GM19468 (cell line): ENCODE measurements around the gene CETN2.
"Not testable (repeated sequence)": the region's sequence is repeated elsewhere in the genome, so short reads cannot be mapped to it uniquely, and the experiment has no call there.

Experiments
- ATAC-seq: cut with Tn5 transposase; IDR thresholded peaks from one replicate; pipeline ENCODE4 v1.9.1; 2021; ENCODE audit warnings: mild to moderate bottlenecking, moderate library complexity, moderate number of reproducible peaks; ENCODE audit not compliant: unreplicated experiment; ENCODE audit errors: extremely low read depth

CETN2 gene

DNA sequence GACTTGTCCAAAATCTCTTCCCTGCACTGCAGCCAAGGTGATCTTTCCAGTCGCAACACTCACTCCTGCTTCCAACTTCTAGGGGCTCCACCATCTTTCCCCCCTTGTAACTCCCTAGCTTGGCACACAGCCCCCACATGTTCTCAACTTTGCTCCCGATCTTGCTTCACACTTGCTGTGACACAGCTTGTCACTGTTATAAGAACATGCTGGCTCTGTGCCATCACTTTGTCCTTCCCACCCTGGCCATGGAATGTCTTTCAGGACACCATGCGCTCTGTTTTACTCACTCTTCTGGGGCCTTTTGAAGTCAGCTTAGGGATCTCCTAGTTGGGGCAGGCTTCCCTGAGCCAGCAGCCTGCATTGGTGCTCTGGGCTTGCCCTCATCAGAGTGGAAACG lies 2.8 kb upstream of the CETN2 start:
- ATAC-seq = no peak

DNA sequence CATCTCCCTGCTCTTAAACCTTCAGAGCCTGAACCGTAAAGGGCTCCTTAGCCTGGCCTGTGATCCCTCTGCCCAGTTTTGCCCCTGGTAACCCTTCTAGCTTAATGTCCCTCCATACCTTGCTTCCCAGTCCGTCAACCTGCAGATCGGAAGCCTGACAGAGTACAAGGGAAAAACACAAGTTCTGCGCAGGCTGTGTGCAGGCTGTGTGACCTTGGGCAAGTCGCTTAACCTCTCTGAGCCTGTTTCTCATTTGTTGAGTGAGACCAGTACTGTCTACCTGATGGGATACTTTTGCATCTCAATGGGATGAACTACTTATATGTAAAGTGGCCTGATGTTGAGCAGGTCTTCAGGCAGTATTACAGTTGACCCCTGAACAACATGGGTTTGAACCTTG lies 2.0 kb upstream of the CETN2 start:
- no peak for ATAC-seq

DNA sequence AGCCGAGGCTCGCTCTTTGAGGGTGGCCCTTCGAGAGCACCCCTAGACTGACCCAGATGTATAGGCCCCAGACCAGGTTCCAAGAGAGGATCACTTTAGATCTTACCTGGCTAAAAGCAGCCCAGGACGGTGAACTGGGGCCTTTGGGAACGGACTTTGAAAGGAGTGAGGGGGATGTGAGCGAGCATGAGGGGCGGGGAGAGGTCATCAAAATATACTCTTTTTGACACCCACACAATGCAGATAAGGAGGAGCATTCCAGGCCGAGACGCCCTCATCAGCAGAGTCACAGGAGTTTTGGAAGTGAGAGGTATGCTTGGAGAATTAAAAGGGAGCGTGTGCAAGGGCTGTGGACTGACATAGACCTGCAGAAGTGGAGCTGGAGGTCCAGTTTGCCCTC lies 834 bp upstream of the CETN2 start:
- no peak for ATAC-seq

DNA sequence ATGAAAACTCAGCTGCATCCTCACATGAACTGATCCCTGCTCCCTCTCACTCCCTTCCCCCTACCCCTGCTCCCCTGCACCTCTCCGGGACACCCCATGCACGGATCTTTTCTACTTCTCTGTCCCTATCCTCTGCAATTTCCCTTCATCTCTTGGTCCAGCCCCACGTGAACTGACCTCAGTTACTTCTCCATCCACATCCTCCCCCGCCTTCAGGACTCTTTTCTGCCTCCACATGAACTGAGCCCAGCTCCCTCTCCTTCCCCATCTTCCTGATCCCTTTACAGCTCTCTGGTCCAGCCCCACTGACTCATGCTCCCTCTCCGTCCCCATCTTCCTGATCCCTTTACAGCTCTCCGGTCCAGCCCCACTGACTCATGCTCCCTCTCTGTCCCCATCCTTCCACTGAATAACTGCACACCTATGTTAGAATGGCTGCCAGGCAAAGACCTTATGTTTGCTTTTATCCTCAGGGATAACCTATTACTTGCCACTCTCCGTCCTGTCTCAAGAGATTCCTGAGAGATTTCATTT lies 5.6 kb downstream of the CETN2 start:
- no peak for ATAC-seq

DNA sequence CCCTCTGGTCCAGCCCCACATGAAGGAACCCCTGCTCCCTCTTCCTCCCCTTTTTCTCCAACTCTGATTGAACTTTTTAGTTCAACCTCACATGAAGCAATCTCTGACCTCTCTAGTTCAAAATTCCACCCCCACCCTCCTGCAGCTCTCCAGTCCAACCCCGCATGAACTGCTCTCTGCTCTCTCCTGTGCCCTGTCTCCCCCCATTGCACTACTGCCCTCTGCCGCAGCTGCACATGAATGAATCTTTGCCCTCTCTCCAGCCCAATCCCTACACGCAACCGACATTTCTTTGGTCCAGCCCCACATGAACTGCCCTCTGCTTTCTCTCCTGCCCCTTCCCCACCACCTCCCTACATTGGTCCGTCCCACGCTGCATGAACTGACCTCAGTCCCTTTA lies 6.9 kb downstream of the CETN2 start:
- ATAC-seq = no peak

DNA sequence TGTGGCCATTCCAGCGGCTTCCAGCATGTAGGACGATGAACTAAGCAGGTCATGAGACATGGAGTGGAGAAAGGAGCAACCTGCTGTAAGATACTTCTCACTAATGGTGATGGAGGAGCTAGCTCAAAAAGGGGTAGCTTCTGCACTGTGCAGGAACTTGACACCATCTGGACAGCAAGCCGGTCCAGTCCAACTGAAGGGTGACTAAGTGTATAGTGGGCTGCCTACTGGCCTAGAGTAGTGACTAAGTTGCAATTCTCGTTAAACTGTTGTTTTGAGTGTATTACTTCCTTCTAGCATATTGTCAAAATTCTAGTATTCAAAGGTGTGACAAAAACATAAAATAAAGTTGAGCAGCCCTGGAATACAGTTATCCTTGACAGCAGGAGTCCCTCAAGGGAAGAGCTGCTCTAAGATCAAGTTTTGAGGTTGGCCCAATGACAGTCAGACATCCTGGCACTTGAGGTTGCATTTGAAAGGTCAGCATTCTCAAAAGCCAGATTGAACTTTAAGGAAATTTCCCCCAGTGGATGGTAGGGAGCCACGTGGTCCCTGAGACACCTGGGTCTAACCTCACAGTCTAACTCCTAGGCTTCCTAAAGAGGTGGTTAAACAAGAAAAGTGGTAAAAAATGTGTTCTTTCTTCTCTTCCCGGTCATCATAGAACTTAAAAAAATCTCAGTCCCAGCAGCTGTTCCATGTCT lies 8.0 kb downstream of the CETN2 start:
- ATAC-seq = no peak

DNA sequence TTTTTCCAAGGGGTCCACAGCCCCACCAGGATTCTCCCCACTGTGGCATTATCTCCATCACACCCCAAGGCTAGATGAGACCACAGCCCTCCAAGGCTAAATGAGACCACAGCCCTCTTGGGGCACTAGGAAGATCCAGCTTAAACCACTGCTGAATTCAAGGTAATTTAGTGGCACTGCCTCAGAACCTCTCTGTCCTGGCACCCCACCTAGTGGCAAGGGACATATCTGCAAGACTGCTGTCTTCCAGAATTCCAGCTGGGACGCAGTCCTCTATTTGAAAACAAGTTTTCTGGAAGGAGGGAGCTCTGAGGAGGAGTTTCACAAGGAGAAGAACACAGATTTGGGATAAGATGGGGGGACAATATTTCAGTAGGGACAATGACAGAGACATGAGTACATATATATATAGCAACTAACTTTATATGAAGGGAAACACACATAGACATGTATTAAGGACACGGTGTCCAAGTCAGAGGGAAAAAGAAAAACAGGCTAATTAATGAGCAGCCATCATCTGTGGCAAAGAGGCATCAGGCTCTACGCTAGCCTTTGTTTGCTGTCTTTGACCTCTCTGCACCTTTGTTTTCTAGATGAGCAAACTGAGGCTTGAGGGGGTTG lies 9.3 kb downstream of the CETN2 start:
- no peak for ATAC-seq

DNA sequence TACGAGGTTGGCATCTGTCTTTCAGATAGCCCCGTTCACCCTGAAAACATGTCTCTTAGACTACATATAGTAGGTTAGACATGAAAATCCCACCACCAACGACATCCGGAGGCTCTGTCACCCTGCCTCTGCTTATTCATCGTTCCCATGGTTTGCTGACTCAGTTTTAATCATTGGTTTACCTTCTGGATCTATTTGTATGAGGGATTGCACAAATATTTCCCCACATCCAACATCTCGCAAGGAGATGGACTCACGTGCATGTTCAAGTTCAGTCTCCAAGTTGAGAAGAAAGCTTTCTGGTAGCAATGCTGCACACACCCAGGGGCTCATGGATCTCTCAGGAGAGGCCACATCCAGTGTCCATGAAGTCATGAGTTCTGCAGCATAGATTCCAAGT lies 10.8 kb downstream of the CETN2 start:
- no peak for ATAC-seq

DNA sequence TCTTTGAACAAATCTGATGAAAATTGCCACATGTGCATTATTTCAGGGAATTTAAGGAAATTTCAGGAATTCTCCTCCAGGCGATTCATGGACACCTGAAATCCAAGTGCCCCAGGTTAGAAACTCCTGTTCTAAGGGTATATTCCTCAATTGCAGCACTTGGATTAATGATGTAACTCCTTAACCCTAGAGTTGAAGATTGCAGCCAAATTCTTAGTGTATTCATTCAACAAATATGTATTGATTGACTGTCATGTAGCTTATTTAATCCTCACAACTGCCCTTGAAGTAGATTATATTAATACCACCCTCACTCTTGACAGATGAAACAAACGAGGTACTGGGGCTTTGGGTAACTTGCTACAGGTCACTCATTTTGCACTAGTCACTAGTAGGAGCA lies 11.3 kb downstream of the CETN2 start:
- no peak for ATAC-seq

DNA sequence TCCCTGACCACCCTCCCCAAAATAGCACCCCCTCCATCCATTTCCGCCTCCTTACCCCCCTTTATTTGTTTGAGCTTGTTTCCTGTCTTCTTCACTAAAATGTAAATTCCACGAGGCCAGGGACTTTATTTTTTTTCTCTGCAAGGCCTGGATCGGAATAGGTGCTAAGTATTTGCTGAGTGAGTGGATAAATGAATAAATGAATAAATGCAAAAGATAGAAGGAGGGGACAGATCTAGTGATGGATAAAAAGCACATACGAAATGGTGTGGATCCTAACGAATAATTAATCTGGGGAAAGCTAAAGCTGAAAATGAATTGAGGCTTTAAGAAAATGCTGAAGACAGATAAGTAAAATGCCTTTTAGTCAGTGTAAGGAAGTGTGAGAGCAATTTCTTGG lies 12.2 kb downstream of the CETN2 start:
- ATAC-seq = no peak

DNA sequence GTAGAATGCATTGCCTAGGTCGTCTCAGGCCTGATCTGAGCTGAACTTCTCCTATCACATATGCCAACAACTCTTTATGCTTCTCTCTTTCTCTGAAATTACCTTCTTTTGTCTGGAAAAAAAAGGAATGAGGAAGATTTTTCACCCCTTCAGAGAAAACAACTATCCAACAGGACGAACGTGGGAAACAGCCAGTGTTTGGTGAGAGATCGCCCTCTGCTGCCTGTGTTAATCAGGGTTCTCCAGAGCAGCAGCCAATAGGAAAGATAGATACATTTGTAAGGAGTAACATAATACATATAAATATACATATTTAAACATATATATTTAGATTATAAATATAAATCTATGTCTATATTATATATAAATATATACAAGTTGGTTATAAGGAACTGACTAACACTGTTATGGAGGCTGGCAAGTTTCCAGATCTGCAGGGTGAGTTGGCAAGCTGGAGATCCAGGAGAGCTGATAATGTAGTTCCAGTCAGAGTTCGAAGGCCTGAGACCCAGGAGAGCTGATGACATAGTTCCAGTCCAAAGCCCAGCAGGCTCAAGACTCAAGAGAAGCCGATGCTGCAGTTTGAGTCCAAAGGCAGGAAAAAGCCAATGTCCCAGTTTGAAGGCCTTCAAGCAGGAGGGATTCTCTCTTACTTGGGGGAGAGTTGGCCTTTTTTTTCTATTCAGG lies 13.3 kb downstream of the CETN2 start:
- ATAC-seq = no peak

DNA sequence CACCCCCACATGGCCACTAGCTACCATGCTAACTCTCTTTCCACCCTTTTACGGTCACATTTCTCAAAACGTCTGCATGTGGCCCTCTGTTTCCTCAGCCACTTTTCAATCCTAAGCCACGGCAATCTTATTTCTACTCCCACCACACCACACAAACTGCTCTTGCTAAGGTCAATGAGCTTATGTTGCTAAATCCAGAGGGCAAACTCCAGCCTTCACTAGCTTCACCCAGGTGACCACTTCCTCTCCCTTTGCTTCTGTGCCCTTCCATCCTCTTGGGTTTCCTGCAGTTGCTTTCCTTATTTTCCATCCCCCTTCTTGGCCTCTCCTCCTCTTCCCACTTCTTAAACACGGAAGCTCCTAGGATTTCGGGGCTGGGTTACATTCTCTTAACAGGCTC lies 16.5 kb downstream of the CETN2 start:
- no peak for ATAC-seq

DNA sequence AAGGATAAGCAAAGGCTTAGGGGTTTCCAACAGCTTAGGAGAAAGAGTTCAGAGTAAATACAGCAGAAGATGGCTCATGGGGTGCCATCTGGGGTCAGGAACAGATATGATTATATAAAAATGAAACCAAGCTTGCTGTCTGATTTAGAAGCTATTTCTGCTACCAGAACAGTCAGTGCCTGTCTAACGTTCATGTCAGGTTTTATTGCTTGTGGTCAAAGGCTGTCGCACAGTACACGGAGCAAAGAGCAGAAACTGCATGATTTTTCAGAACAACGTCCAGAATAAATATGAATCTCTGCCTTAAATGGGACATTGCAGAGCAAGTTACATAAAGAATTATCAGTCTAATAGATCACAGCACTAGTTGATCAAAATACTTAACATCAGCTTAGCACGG lies 17.4 kb downstream of the CETN2 start:
- ATAC-seq = no peak

DNA sequence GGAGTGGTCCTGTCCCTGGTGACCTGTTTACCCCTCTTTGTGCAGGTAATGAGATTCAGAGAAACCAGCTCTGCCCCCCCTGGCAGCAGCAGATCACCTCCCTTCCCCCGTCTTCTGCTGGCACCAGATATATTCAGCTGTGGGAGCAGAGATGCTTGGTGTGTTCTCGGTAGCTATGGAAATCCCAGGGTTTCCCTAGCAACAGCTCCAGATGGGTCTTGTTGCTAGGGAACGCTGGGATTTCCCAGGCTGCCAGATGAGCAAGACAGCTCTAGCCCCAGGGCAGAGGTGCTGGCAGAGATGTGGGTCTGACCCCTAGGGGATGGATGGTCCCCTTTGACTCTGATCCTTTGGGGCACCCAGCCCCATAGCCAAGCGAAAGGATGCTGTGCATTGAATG lies 20.2 kb downstream of the CETN2 start:
- no peak for ATAC-seq

DNA sequence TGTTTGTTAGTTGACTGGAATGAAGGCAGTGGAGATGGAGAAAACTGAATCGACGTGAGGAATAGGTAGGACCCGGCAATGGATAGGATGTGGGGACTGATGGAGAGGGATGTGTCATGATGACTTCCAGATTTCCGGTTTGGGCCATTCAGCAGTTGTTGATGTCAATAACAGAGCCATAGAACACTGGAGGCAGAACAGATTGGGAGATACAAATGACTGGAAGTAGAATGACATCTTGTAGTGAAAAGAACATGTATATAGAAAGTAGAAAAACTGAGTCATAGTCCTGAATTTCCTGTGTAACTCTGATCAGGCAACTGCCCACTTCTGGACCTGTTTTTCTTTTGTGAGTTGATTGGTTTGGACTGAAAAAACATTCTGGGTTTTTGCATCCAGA lies 24.5 kb downstream of the CETN2 start:
- no peak for ATAC-seq

DNA sequence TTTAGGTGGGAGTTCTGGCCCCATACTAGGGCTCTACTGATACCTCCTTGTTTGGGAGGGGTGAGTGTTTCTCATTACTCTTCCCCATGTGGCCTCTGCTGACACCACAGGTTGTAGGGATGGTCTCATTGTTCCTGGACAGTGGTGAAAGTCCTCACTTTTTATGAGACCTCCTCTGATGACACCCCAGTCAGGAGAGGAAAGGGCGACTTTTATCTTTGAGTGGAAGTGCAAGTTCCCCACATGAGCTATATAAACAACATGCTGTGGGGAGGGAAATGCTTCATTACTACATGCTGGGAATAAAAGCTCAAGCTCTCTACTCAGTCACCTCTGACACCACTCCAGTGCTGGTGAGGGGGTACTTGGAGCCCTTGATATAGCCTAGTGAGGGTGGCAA lies 31.6 kb downstream of the CETN2 start:
- no peak for ATAC-seq

DNA sequence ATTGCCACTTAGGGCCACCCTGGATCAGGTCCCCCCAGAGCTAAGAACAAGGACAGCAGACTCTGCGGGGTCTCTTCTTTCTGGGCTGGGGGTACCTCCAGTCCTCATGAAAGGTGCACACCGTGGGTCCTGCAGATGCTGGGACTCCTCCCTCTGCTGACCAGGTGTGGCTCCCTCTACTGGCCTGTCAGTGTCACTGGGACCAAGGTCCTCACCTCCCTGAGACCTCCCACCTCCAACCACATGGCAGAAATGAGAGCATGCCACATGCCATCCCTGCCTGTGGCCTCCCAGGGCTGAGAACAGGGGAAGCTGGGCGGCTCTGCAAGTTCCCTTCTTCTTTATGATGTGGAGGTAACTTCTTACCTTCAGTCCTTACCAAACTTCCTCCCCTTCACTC lies 43.5 kb downstream of the CETN2 start:
- ATAC-seq = not testable (repeated sequence)
